Trophoblast cell (in vitro differentiated cells and primary cell): Measurements from ENCODE around the gene B3GAT1.

Source experiments
- DNase-seq, 2 donors: peaks; one replicate each; pipeline ENCODE4 v3.0.0-alpha.2; 2016
- H2AFZ ChIP-seq: 2 replicates; pipeline ENCODE4 v1.6.1; 2013; ENCODE audit warnings: low read length, moderate library complexity, mild to moderate bottlenecking; ENCODE audit not compliant: insufficient read depth, poor library complexity
- H2AK5ac ChIP-seq: 2 replicates; pipeline ENCODE4 v1.6.1; 2013; ENCODE audit warnings: mild to moderate bottlenecking, low read length
- H2BK120ac ChIP-seq: 2 replicates; pipeline ENCODE4 v1.6.1; 2013; ENCODE audit warnings: low read length, mild to moderate bottlenecking, moderate library complexity; ENCODE audit not compliant: insufficient read depth, poor library complexity
- H2BK12ac ChIP-seq: 2 replicates; pipeline ENCODE4 v1.6.1; 2013; ENCODE audit warnings: mild to moderate bottlenecking, low read length, moderate library complexity
- H2BK5ac ChIP-seq: 2 replicates; pipeline ENCODE4 v1.6.1; 2013; ENCODE audit warnings: low read length, low read depth, moderate library complexity, mild to moderate bottlenecking; ENCODE audit not compliant: poor library complexity
- H3K14ac ChIP-seq: 2 replicates; pipeline ENCODE4 v1.6.1; 2013; ENCODE audit warnings: mild to moderate bottlenecking, low read length
- H3K18ac ChIP-seq: 2 replicates; pipeline ENCODE4 v1.6.1; 2013; ENCODE audit warnings: mild to moderate bottlenecking, low read length
- H3K23ac ChIP-seq: 2 replicates; pipeline ENCODE4 v1.6.1; 2013; ENCODE audit warnings: low read length
- H3K27ac ChIP-seq: 2 replicates; pipeline ENCODE4 v1.5.1; 2013; ENCODE audit warnings: low read depth, mild to moderate bottlenecking, inconsistent platforms, low read length, moderate library complexity
- H3K27me3 ChIP-seq: 2 replicates; pipeline ENCODE4 v1.6.1; 2013; ENCODE audit warnings: inconsistent platforms, mild to moderate bottlenecking, low read length, moderate library complexity; ENCODE audit not compliant: insufficient read depth
- H3K36me3 ChIP-seq, 2 experiments: 1 replicate in 1 of 2; 2 replicates in 1 of 2; pipeline ENCODE4 v1.6.1; 2013; ENCODE audit warnings: low read length in 2 of 2, mild to moderate bottlenecking in 2 of 2, moderate library complexity in 1 of 2; ENCODE audit not compliant: insufficient read depth in 2 of 2, control insufficient read depth in 1 of 2
- H3K4ac ChIP-seq: 2 replicates; pipeline ENCODE4 v1.6.1; 2013; ENCODE audit warnings: low read depth, mild to moderate bottlenecking, low read length, moderate library complexity
- H3K4me1 ChIP-seq, 2 experiments: 1 replicate in 1 of 2; 2 replicates in 1 of 2; pipeline ENCODE4 v1.6.1; 2013; ENCODE audit warnings: low read length in 2 of 2, mild to moderate bottlenecking in 2 of 2, moderate library complexity in 1 of 2; ENCODE audit not compliant: insufficient read depth in 2 of 2, control insufficient read depth in 1 of 2
- H3K4me2 ChIP-seq: 2 replicates; pipeline ENCODE4 v1.6.1; 2013; ENCODE audit warnings: inconsistent platforms, mild to moderate bottlenecking, low read length, moderate library complexity
- H3K4me3 ChIP-seq: 2 replicates; pipeline ENCODE4 v1.5.1; 2013; ENCODE audit warnings: mild to moderate bottlenecking, low read depth, low read length, inconsistent platforms
- H3K79me1 ChIP-seq: one replicate; pipeline ENCODE4 v1.6.1; 2013; ENCODE audit warnings: low read length
- H3K79me2 ChIP-seq: 2 replicates; pipeline ENCODE4 v1.6.1; 2013; ENCODE audit warnings: low read length, mild to moderate bottlenecking; ENCODE audit not compliant: control insufficient read depth, insufficient read depth, poor library complexity
- H3K9ac ChIP-seq: 2 replicates; pipeline ENCODE4 v1.6.1; 2013; ENCODE audit warnings: mild to moderate bottlenecking, low read length
- H3K9me3 ChIP-seq: 2 replicates; pipeline ENCODE4 v1.6.1; 2013; ENCODE audit warnings: low read depth, mild to moderate bottlenecking, control low read depth, inconsistent platforms, low read length; ENCODE audit not compliant: insufficient read depth
- H4K12ac ChIP-seq: 2 replicates; pipeline ENCODE4 v1.6.1; 2013; ENCODE audit warnings: low read depth, mild to moderate bottlenecking, low read length, moderate library complexity
- H4K8ac ChIP-seq: 2 replicates; pipeline ENCODE4 v1.6.1; 2013; ENCODE audit warnings: low read depth, mild to moderate bottlenecking, low read length, moderate library complexity
- H4K91ac ChIP-seq: one replicate; pipeline ENCODE4 v1.6.1; 2013; ENCODE audit warnings: low read depth, mild to moderate bottlenecking, low read length, moderate library complexity
- WGBS: extraction: QIAGEN DNeasy Blood & Tissue Kit; methylation state at CpG from one replicate; pipeline ENCODE4 v1.1.7; 2013; ENCODE audit warnings: missing lambda C conversion rate; ENCODE audit not compliant: insufficient read length, insufficient coverage; ENCODE audit errors: extremely low coverage; 5-methylcytosine and 5-hydroxymethylcytosine counted together

The B3GAT1 gene

GRCh38 chr11:134417871-134418840 lies 6.1 kb upstream of the B3GAT1 start:
- WGBS: no CpG with 5 or more reads among the region's 14 CpGs
- no peak overlapping the region for H2AFZ ChIP-seq
- no peak overlapping the region for H3K4ac ChIP-seq
- no peak overlapping the region for H3K23ac ChIP-seq
- H2AK5ac ChIP-seq: no peak overlapping the region
- no peak overlapping the region for H2BK120ac ChIP-seq
- H2BK5ac ChIP-seq: no peak overlapping the region
- H3K9me3 ChIP-seq: peaks cover 4% of the 10 kb centered on the region
- no peak overlapping the region for H2BK12ac ChIP-seq
- H3K4me1 ChIP-seq: no peaks in the 10 kb centered on the region
- no peaks in the 10 kb centered on the region for H3K79me2 ChIP-seq
- H4K8ac ChIP-seq: no peak overlapping the region
- H3K9ac ChIP-seq: no peak overlapping the region
- H3K27ac ChIP-seq: no peak overlapping the region
- H3K4me3 ChIP-seq: no peak overlapping the region
- DNase-seq: peak; percentile 20 to 69
- H3K27me3 ChIP-seq: peaks cover 9% of the 10 kb centered on the region
- H3K14ac ChIP-seq: no peak overlapping the region
- H3K18ac ChIP-seq: no peak overlapping the region
- H3K79me1 ChIP-seq: no peaks in the 10 kb centered on the region
- H3K36me3 ChIP-seq: no peaks in the 10 kb centered on the region
- no peak overlapping the region for H4K12ac ChIP-seq
- H3K4me2 ChIP-seq: no peak overlapping the region
- no peak overlapping the region for H4K91ac ChIP-seq

- Histone ChIP-seq H4K12ac (no peak overlapping the region), H3K4me1 (peaks cover 0 to 4% of the 10 kb centered on the region in 2 experiments), H4K91ac (no peak overlapping the region), H3K18ac (no peak overlapping the region), H3K4me3 (no peak overlapping the region), H3K4ac (no peak overlapping the region), H3K79me1 (no peaks in the 10 kb centered on the region), H4K8ac (no peak overlapping the region), H3K23ac (no peak overlapping the region), H3K9me3 (peaks cover 2% of the 10 kb centered on the region), H2BK12ac (no peak overlapping the region), H2BK120ac (no peak overlapping the region), H3K14ac (no peak overlapping the region), H3K79me2 (no peaks in the 10 kb centered on the region), H2AK5ac (no peak overlapping the region), H2BK5ac (no peak overlapping the region), H3K9ac (no peak overlapping the region), H3K36me3 (no peaks in the 10 kb centered on the region), H3K4me2 (no peak overlapping the region), H3K27ac (no peak overlapping the region), H2AFZ (no peak overlapping the region), H3K27me3 (peaks cover 17% of the 10 kb centered on the region)
- WGBS: no CpG with 5 or more reads among the region's 10 CpGs
- DNase-seq: no peak
Measured at GRCh38 chr11:134416726-134417125, 4.7 kb upstream of the B3GAT1 start.

GRCh38 chr11:134414766-134415765 lies 3.0 kb upstream of the B3GAT1 start:
- no peak overlapping the region for H2BK12ac ChIP-seq

More at GRCh38 chr11:134414766-134415765, 3.0 kb upstream of the B3GAT1 start:
- Histone ChIP-seq H3K18ac (no peak overlapping the region), H3K4me3 (no peak overlapping the region), H3K4ac (no peak overlapping the region), H3K9me3 (peaks cover 6% of the 10 kb centered on the region), H3K79me2 (no peaks in the 10 kb centered on the region), H4K91ac (no peak overlapping the region), H2BK120ac (no peak overlapping the region), H3K4me2 (no peak overlapping the region), H3K79me1 (no peaks in the 10 kb centered on the region), H3K36me3 (no peaks in the 10 kb centered on the region), H2AFZ (no peak overlapping the region), H4K8ac (no peak overlapping the region), H3K23ac (no peak overlapping the region), H3K4me1 (peaks cover 3 to 4% of the 10 kb centered on the region in 2 experiments), H2AK5ac (no peak overlapping the region), H3K27me3 (peaks cover 31% of the 10 kb centered on the region), H3K14ac (no peak overlapping the region), H3K9ac (no peak overlapping the region), H4K12ac (no peak overlapping the region), H3K27ac (no peak overlapping the region), H2BK5ac (no peak overlapping the region)
- WGBS: no CpG with 5 or more reads among the region's 17 CpGs
- no peak for DNase-seq
